Panc1 (cell line): ENCODE data around the gene SZT2. TPM values are rescaled to one million over a fixed set of nuclear protein-coding genes. Genes with fewer than 3 reads are reported as not detected.

Experiments
- ATAC-seq: fragments of 200-7000 bp; cut with Tn5 transposase; 2 replicates; pipeline ENCODE4 v1.9.1; 2020; ENCODE audit warnings: mild to moderate bottlenecking, moderate library complexity
- BruUV-seq: library from RNA; stranded (reverse); fragments of 400-500 nt; replicated peaks from 2 replicates; lab custom pipeline; 2021; lab: Mats Ljungman, UMichigan
- CTCF ChIA-PET: fragments of 300-600 bp; sonication (Branson Sonifier 250); formaldehyde crosslinking; loops from one replicate; lab custom pipeline; 2022; ENCODE audit warnings: antibody characterized with exemption; lab: Charles Lee
- POLR2A ChIA-PET: fragments of 300-600 bp; sonication (Branson Sonifier 250); formaldehyde crosslinking; loops from one replicate; lab custom pipeline; 2022; ENCODE audit warnings: antibody characterized with exemption; lab: Charles Lee
- DNase-seq: peaks from one replicate; pipeline ENCODE4 v3.0.0-alpha.2; 2010; ENCODE audit warnings: low read depth, low spot score
- H3K27ac ChIP-seq: 2 replicates; pipeline ENCODE4 v1.5.1; 2011; ENCODE audit warnings: mild to moderate bottlenecking, low read length, inconsistent platforms
- H3K27me3 ChIP-seq: fragments of 200-500 bp; sonication (Bioruptor generic); 2 replicates; pipeline ENCODE4 v1.6.0; 2014; ENCODE audit warnings: low read length, inconsistent platforms; ENCODE audit not compliant: control insufficient read depth, insufficient read depth
- H3K36me3 ChIP-seq: fragments of 200-500 bp; sonication (Bioruptor generic); 2 replicates; pipeline ENCODE4 v1.5.1; 2014; ENCODE audit warnings: inconsistent platforms, mild to moderate bottlenecking, low read length, moderate library complexity; ENCODE audit not compliant: control insufficient read depth, insufficient read depth
- H3K4me1 ChIP-seq: 2 replicates; pipeline ENCODE4 v1.5.1; 2011; ENCODE audit warnings: inconsistent platforms, mild to moderate bottlenecking, low read length, moderate library complexity; ENCODE audit not compliant: control insufficient read depth, insufficient read depth
- H3K4me3 ChIP-seq, 2 experiments: 2 replicates each; pipeline ENCODE4 v1.5.1; 2011 to 2012; ENCODE audit warnings: low read depth in 2 of 2, low read length in 2 of 2, mild to moderate bottlenecking in 2 of 2, inconsistent platforms in 1 of 2, moderate library complexity in 1 of 2
- H3K9me3 ChIP-seq: fragments of 200-500 bp; sonication (Bioruptor generic); 2 replicates; pipeline ENCODE4 v1.5.1; 2014; ENCODE audit warnings: low read depth, mild to moderate bottlenecking, inconsistent platforms, low read length, moderate library complexity; ENCODE audit not compliant: control insufficient read depth, insufficient read depth
- CTCF ChIP-seq: fragments of 450-650 bp; IDR thresholded peaks from 2 replicates; pipeline ENCODE4 v1.5.1; 2017; ENCODE audit warnings: mild to moderate bottlenecking
- POLR2AphosphoS5 ChIP-seq: IDR thresholded peaks from 2 replicates; pipeline ENCODE4 v1.6.1; 2012; ENCODE audit warnings: mild to moderate bottlenecking, low read depth, low read length, moderate library complexity
- REST ChIP-seq, 2 experiments: IDR thresholded peaks; 2 replicates each; pipeline ENCODE4 v1.6.1; 2011 to 2012; ENCODE audit warnings: low read depth in 2 of 2, control low read depth in 1 of 2, low read length in 1 of 2, mild to moderate bottlenecking in 1 of 2, moderate library complexity in 1 of 2; ENCODE audit not compliant: insufficient read depth in 1 of 2
- SIN3A ChIP-seq: IDR thresholded peaks from 2 replicates; pipeline ENCODE4 v1.6.1; 2012; ENCODE audit warnings: low read depth, mild to moderate bottlenecking, low read length, moderate library complexity, borderline replicate concordance; ENCODE audit not compliant: insufficient read depth
- TCF7L2 ChIP-seq: IDR thresholded peaks from 2 replicates; pipeline ENCODE4 v1.6.1; 2011; ENCODE audit warnings: mild to moderate bottlenecking, low read depth, low read length, inconsistent platforms
- in situ Hi-C: cut with HindIII; loops from 2 replicates; pipeline ENCODE4 v1.10.0; 2016; ENCODE audit warnings: low sequenced_read_pairs, low pct_unique_long_range_greater_than_20kb
- intact Hi-C: fragments of 100-400 bp; cut with micrococcal nuclease; formaldehyde crosslinking; loops from one replicate; pipeline ENCODE4 v1.10.0; 2022; ENCODE audit not compliant: unreplicated experiment
- total RNA-seq: library from RNA; stranded (reverse); gene quantifications from one replicate; pipeline ENCODE4 v1.2.1, GENCODE V29; 2021; ENCODE audit not compliant: unreplicated experiment

The SZT2 gene
- total RNA-seq, 1 experiment from 2014 or later, result 40.2 TPM

GRCh38 chr1:43366179-43366578, 23.5 kb upstream of the SZT2 start:
- Histone ChIP-seq H3K4me1 (peaks cover 30% of the 10 kb centered on the region), H3K9me3 (no peaks in the 10 kb centered on the region), H3K27ac (peak overlapping the region; percentile 96; the same call in 1 of the 2 replicates), H3K4me3 (peak overlapping the region; percentile 87 to 89), H3K27me3 (no peaks in the 10 kb centered on the region), H3K36me3 (peaks cover 8% of the 10 kb centered on the region)
- intact Hi-C loops, result no loop called here
- no TSS peak for BruUV-seq
- in situ Hi-C loops, result no loop called here
- no peak for TF ChIP-seq CTCF
- no peak for TF ChIP-seq POLR2AphosphoS5
- TF ChIP-seq SIN3A, result no peak
- TF ChIP-seq TCF7L2, result no peak
- TF ChIP-seq REST (IDR thresholded peaks at IDR 0.05; ENCODE audit: insufficient read depth in 1 of 2, low read depth in 2 of 2, low read length in 1 of 2), result no peak
- POLR2A ChIA-PET, result no interaction called here
- no peak for DNase-seq
- ATAC-seq, result no peak
- CTCF ChIA-PET, result interaction anchor here (0.6 kb wide), 1 partner anchor 8 kb away, joined by 4 read pairs; no protein-coding TSS in a partner anchor

- H3K4me3 ChIP-seq, result peak overlapping the region; percentile 87 to 89
- H3K27me3 ChIP-seq, result no peaks in the 10 kb centered on the region
- in situ Hi-C loops (no loop called here), intact Hi-C loops (no loop called here)
- no peak for ATAC-seq
- ChIA-PET CTCF (interaction anchor here (0.6 kb wide), 1 partner anchor 9 kb away, joined by 4 read pairs; no protein-coding TSS in a partner anchor), POLR2A (no interaction called here)
- H3K4me1 ChIP-seq, result peaks cover 26% of the 10 kb centered on the region
- TF ChIP-seq CTCF, result no peak
- no peak for TF ChIP-seq TCF7L2
- no peak for TF ChIP-seq SIN3A
- TF ChIP-seq REST (IDR thresholded peaks at IDR 0.05; ENCODE audit: insufficient read depth in 1 of 2, low read depth in 2 of 2, low read length in 1 of 2), result no peak
- no peak for TF ChIP-seq POLR2AphosphoS5
- H3K36me3 ChIP-seq, result peaks cover 5% of the 10 kb centered on the region
- no TSS peak for BruUV-seq
- no peak for DNase-seq
- H3K9me3 ChIP-seq, result no peaks in the 10 kb centered on the region
- H3K27ac ChIP-seq, result peak overlapping the region; percentile 96
Measured at GRCh38 chr1:43366601-43367025, 23.1 kb upstream of the SZT2 start.
